Caco-2 (cell line): ENCODE results near the gene KRT28. TPM values are rescaled to one million over a fixed set of nuclear protein-coding genes. Genes with fewer than 3 reads are reported as not detected.

Experiments used
- BruUV-seq: library from RNA; stranded (reverse); fragments of 400-500 nt; replicated peaks from 2 replicates; lab custom pipeline; 2021; lab: Mats Ljungman, UMichigan
- CTCF ChIA-PET: fragments of 300-600 bp; sonication (Branson Sonifier 250); formaldehyde crosslinking; loops from one replicate; lab custom pipeline; 2022; ENCODE audit warnings: antibody characterized with exemption; lab: Charles Lee
- POLR2A ChIA-PET: fragments of 300-600 bp; sonication (Branson Sonifier 250); formaldehyde crosslinking; loops from one replicate; lab custom pipeline; 2022; ENCODE audit warnings: antibody characterized with exemption; lab: Charles Lee
- DNase-seq, 2 experiments: peaks; one replicate each; pipeline versions ENCODE4 v3.0.0 to v3.0.0-alpha.2; 2020 to 2022
- H3K27me3 ChIP-seq: replicated peaks from 2 replicates; pipeline ENCODE4 v1.6.0; 2011; ENCODE audit warnings: low read length; ENCODE audit not compliant: control insufficient read depth, insufficient read depth
- H3K36me3 ChIP-seq: 2 replicates; pipeline ENCODE4 v1.5.1; 2011; ENCODE audit warnings: low read length; ENCODE audit not compliant: control insufficient read depth, insufficient read depth
- H3K4me1 ChIP-seq: fragments of 250-450 bp; sonication (Bioruptor Pico); 2 replicates; pipeline ENCODE4 v1.5.1; 2020; ENCODE audit warnings: mild to moderate bottlenecking
- H3K4me3 ChIP-seq: 2 replicates; pipeline ENCODE4 v1.5.1; 2011; ENCODE audit warnings: low read depth, mild to moderate bottlenecking, control low read depth, low read length
- H3K9me3 ChIP-seq: fragments of 250-450 bp; sonication (Bioruptor Pico); 2 replicates; pipeline ENCODE4 v1.5.1; 2020; ENCODE audit warnings: mild to moderate bottlenecking, moderate library complexity
- H3K27ac Mint-ChIP-seq: one replicate; pipeline ENCODE4 v1.8.0; 2022; ENCODE audit warnings: mixed read lengths; ENCODE audit not compliant: unreplicated experiment
- H3K27me3 Mint-ChIP-seq: one replicate; pipeline ENCODE4 v1.8.0; 2022; ENCODE audit warnings: mixed read lengths; ENCODE audit not compliant: insufficient read depth, unreplicated experiment
- H3K36me3 Mint-ChIP-seq: one replicate; pipeline ENCODE4 v1.8.0; 2022; ENCODE audit warnings: mild to moderate bottlenecking, mixed read lengths; ENCODE audit not compliant: insufficient read depth, unreplicated experiment
- H3K4me1 Mint-ChIP-seq: one replicate; pipeline ENCODE4 v1.8.0; 2022; ENCODE audit warnings: low read depth, mixed read lengths; ENCODE audit not compliant: unreplicated experiment
- H3K4me3 Mint-ChIP-seq: one replicate; pipeline ENCODE4 v1.8.0; 2022; ENCODE audit warnings: mild to moderate bottlenecking, moderate library complexity, mixed read lengths; ENCODE audit not compliant: unreplicated experiment
- H3K9me3 Mint-ChIP-seq: one replicate; pipeline ENCODE4 v1.8.0; 2022; ENCODE audit warnings: mixed read lengths; ENCODE audit not compliant: unreplicated experiment
- CTCF ChIP-seq, 2 experiments: fragments of 200-600 bp in 1 of 2; IDR thresholded peaks; 1 replicate in 1 of 2; 2 replicates in 1 of 2; pipeline versions ENCODE4 v1.5.1 to v1.8.0; 2011 to 2022; ENCODE audit warnings: antibody characterized with exemption in 1 of 2, control low read depth in 1 of 2, inconsistent platforms in 1 of 2, low read depth in 1 of 2, low read length in 1 of 2, mild to moderate bottlenecking in 1 of 2, moderate library complexity in 1 of 2; ENCODE audit not compliant: insufficient read depth in 1 of 2, severe bottlenecking in 1 of 2, unreplicated experiment in 1 of 2
- intact Hi-C: fragments of 100-400 bp; cut with micrococcal nuclease; formaldehyde crosslinking; loops from one replicate; pipeline ENCODE4 v1.10.0; 2022; ENCODE audit not compliant: unreplicated experiment
- total RNA-seq: library from RNA; stranded (reverse); gene quantifications from 2 replicates; pipeline ENCODE4 v1.2.3, GENCODE V29; 2022

KRT28 gene
- total RNA-seq, 1 experiment from 2014 or later = not detected

DNA sequence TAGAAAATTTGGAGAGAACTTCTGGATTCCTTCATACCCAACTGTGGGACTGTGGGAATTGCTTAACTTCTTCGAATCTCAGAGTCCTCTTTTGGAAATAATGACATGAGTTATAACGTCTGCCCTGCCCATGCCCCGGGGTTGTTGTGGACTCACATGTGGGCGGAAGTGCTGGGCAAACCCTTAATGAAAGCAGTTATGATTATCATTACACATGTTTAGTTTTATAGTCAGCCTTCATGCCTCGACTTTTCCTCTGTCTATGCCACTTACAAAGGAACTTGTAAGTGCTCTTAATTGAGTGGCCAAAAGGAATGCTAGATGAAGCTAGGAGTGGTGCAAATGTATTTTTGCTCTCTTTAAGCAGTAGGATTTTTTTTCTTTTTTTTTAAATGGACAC lies 21.3 kb downstream of the KRT28 start:
- Histone ChIP-seq H3K36me3 (no peaks in the 10 kb centered on the region), H3K9me3 (no peaks in the 10 kb centered on the region), H3K27me3 (no peaks in the 10 kb centered on the region; the same call in 1 of the 2 replicates), H3K4me3 (no peak overlapping the region), H3K4me1 (no peaks in the 10 kb centered on the region)
- Mint-ChIP-seq H3K4me1 (no peaks in the 10 kb centered on the region), H3K36me3 (no peaks in the 10 kb centered on the region), H3K27me3 (peaks cover 28% of the 10 kb centered on the region), H3K27ac (no peak overlapping the region), H3K4me3 (no peak overlapping the region), H3K9me3 (no peaks in the 10 kb centered on the region)
- BruUV-seq = no TSS peak
- CTCF ChIA-PET = no interaction called here
- DNase-seq = no peak
- POLR2A ChIA-PET = no interaction called here
- intact Hi-C loops = no loop called here
- TF ChIP-seq CTCF (IDR thresholded peaks at IDR 0.05; ENCODE audit: insufficient read depth in 1 of 2, low read depth in 1 of 2, low read length in 1 of 2, severe bottlenecking in 1 of 2, unreplicated experiment in 1 of 2) = no peak

DNA sequence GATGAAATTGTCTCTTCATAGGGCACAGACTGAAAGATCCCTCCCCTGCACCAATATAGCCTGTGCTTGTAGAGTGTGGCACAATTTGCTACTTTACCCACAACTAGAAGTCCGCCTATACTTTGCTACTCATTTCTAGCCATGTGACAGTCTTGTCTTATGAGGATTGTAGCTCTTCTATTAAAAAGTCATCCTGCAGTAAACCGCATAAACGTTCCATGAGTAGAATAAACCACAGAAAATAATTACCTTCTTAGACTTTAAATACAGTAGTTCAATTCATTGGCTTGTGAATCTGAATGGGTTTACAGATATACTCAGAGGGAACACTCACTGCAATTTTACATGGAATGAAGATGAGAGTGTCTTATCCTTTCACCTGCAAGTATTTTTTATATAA lies 21.8 kb downstream of the KRT28 start:
- Histone ChIP-seq H3K4me3 (no peak overlapping the region), H3K36me3 (no peaks in the 10 kb centered on the region), H3K9me3 (no peaks in the 10 kb centered on the region), H3K27me3 (no peaks in the 10 kb centered on the region; the same call in 1 of the 2 replicates), H3K4me1 (no peaks in the 10 kb centered on the region)
- H3K4me3 Mint-ChIP-seq = no peak overlapping the region
- no peak for TF ChIP-seq CTCF (IDR thresholded peaks at IDR 0.05; ENCODE audit: insufficient read depth in 1 of 2, low read depth in 1 of 2, low read length in 1 of 2, severe bottlenecking in 1 of 2, unreplicated experiment in 1 of 2)
- CTCF ChIA-PET = interaction anchor here (0.6 kb wide), 1 partner anchor 638 kb away, joined by 3 read pairs; no protein-coding TSS in a partner anchor
- H3K27ac Mint-ChIP-seq = no peak overlapping the region
- H3K27me3 Mint-ChIP-seq = peaks cover 28% of the 10 kb centered on the region
- no peaks in the 10 kb centered on the region for H3K9me3 Mint-ChIP-seq
- intact Hi-C loops = no loop called here
- BruUV-seq = no TSS peak
- no peak for DNase-seq
- POLR2A ChIA-PET = no interaction called here
- H3K4me1 Mint-ChIP-seq = no peaks in the 10 kb centered on the region
- no peaks in the 10 kb centered on the region for H3K36me3 Mint-ChIP-seq

- Mint-ChIP-seq H3K27me3 (peaks cover 30% of the 10 kb centered on the region), H3K4me1 (no peaks in the 10 kb centered on the region), H3K36me3 (no peaks in the 10 kb centered on the region), H3K27ac (no peak overlapping the region), H3K9me3 (no peaks in the 10 kb centered on the region), H3K4me3 (no peak overlapping the region)
- CTCF ChIA-PET = interaction anchor here (0.6 kb wide), 1 partner anchor 638 kb away, joined by 3 read pairs; no protein-coding TSS in a partner anchor
- Histone ChIP-seq H3K4me1 (no peaks in the 10 kb centered on the region), H3K27me3 (no peaks in the 10 kb centered on the region; the same call in 1 of the 2 replicates), H3K9me3 (no peaks in the 10 kb centered on the region), H3K36me3 (no peaks in the 10 kb centered on the region), H3K4me3 (no peak overlapping the region)
- no TSS peak for BruUV-seq
- no peak for DNase-seq
- intact Hi-C loops = no loop called here
- TF ChIP-seq CTCF (IDR thresholded peaks at IDR 0.05; ENCODE audit: insufficient read depth in 1 of 2, low read depth in 1 of 2, low read length in 1 of 2, severe bottlenecking in 1 of 2, unreplicated experiment in 1 of 2) = no peak
- POLR2A ChIA-PET = no interaction called here
Measured at GRCh38 chr17:40777459-40777858, 22.3 kb downstream of the KRT28 start.
